ENCODE measurements around the gene ADM5. TPM values are rescaled to one million over a fixed set of nuclear protein-coding genes. Genes with fewer than 3 reads are reported as not detected.
A peak's percentile ranks its signal among the peaks of the same experiment; 100 is the strongest.

The ADM5 gene
- total RNA-seq, 1 experiment from 2014 or later, result 4.0 TPM

DNA sequence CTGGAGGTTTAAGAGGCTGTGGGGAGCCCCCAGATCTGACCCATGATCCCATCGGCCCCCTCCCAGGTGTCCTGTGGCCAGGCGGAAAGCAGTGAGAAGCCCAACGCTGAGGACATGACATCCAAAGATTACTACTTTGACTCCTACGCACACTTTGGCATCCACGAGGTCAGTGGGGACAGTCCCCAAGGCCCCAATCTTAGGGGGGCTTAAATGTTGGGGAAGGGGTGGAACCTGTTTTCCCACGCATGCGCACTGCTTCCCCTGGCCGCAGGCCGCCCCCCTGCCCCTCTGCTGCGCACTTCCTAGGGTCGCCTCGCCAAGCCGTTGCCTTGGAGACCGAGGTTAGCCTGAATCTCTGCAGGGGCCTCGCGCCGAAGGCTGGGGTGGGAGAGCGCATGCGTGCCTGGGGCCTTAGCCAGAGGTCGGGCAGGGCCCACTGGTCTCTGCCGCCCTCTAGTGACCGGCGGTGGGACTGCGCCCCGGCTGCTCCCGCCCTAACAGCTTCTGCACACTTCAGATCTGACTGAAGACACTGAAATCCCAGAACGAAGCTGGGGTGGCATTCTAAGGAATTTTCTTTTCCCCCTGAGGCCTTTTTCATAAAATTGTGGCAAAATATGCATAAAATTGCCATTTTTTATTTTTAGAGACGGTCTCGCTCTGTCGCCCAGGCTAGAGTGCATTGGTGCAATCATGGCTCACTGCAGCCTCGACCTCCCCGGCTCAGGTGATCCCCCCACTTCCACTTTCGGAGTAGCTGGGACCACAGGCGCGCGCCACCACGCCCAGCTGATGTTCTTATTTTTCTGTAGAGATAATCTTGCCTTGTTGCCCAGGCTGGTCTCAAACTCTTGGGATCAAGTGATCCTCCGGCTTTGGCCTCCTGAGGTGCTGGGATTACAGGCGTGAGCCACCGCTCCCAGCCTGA is 8.7 kb upstream of the ADM5 start:
- DNase-seq, result peak; percentile 99
- Histone ChIP-seq H3K36me3 (ENCODE audit: insufficient read depth, low read length) (peaks cover 40% of the 10 kb centered on the region), H3K9ac (ENCODE audit: low read length) (peak overlapping the region; percentile 58)

GRCh38 chr19:49681830-49682229 is 7.6 kb upstream of the ADM5 start:
- H3K4me2 ChIP-seq (ENCODE audit: low read depth, low read length, poor library complexity, severe bottlenecking), result no peak overlapping the region
- H2AFZ ChIP-seq (ENCODE audit: low read length), result no peak overlapping the region
- no peak overlapping the region for H3K27ac ChIP-seq (ENCODE audit: low read length)
- no peak overlapping the region for H3K9ac ChIP-seq (ENCODE audit: low read length)
- peaks cover 64% of the 10 kb centered on the region for H4K20me1 ChIP-seq (ENCODE audit: insufficient read depth, low read depth, low read length)
- no peak overlapping the region for H3K4me3 ChIP-seq (ENCODE audit: low read length)
- DNase-seq, result no peak
- H3K4me1 ChIP-seq (ENCODE audit: low read length), result peaks cover 29% of the 10 kb centered on the region
- H3K9me3 ChIP-seq (ENCODE audit: low read length), result no peaks in the 10 kb centered on the region
- peaks cover 46% of the 10 kb centered on the region for H3K36me3 ChIP-seq (ENCODE audit: insufficient read depth, low read length)
- H3K79me2 ChIP-seq (ENCODE audit: low read length), result peaks cover 52% of the 10 kb centered on the region
- no peaks in the 10 kb centered on the region for H3K9me2 ChIP-seq (replicated peaks; ENCODE audit: insufficient read depth, low read length)
- H3K27me3 ChIP-seq (ENCODE audit: low read length), result no peaks in the 10 kb centered on the region

More for the DNA sequence above, 8.7 kb upstream of the ADM5 start:
- H3K79me2 ChIP-seq (ENCODE audit: low read length), result peaks cover 52% of the 10 kb centered on the region
- H3K4me3 ChIP-seq (ENCODE audit: low read length), result peak overlapping the region; percentile 92
- H3K9me2 ChIP-seq (replicated peaks; ENCODE audit: insufficient read depth, low read length), result no peaks in the 10 kb centered on the region
- peak overlapping the region; percentile 76 for H3K4me2 ChIP-seq (ENCODE audit: low read depth, low read length, poor library complexity, severe bottlenecking)
- no peaks in the 10 kb centered on the region for H3K27me3 ChIP-seq (ENCODE audit: low read length)
- peaks cover 58% of the 10 kb centered on the region for H4K20me1 ChIP-seq (ENCODE audit: insufficient read depth, low read depth, low read length)
- no peak overlapping the region for H2AFZ ChIP-seq (ENCODE audit: low read length)
- H3K4me1 ChIP-seq (ENCODE audit: low read length), result peaks cover 33% of the 10 kb centered on the region
- H3K9me3 ChIP-seq (ENCODE audit: low read length), result no peaks in the 10 kb centered on the region
- peak overlapping the region; percentile 32 for H3K27ac ChIP-seq (ENCODE audit: low read length)

DNA sequence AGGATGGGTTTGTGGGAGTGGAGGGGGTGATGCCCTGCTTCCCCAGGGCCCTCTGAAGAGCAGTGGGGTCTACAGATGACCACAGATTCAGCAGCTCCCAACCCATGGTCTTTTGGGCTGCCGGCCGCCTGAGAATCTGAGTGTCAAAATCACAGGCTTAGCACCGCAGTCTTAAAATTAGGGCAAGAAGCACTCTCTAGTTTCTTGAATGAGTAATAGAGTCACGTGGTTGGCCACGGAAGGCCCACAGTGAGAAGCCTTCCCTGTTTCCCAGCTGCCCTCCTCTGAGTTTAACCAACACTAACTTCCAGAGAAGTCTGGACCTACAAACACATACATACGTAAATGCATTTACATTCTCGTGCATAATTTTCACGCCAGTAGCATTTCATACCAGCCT is 7.1 kb upstream of the ADM5 start:
- H4K20me1 ChIP-seq (ENCODE audit: insufficient read depth, low read depth, low read length), result peaks cover 64% of the 10 kb centered on the region

DNA sequence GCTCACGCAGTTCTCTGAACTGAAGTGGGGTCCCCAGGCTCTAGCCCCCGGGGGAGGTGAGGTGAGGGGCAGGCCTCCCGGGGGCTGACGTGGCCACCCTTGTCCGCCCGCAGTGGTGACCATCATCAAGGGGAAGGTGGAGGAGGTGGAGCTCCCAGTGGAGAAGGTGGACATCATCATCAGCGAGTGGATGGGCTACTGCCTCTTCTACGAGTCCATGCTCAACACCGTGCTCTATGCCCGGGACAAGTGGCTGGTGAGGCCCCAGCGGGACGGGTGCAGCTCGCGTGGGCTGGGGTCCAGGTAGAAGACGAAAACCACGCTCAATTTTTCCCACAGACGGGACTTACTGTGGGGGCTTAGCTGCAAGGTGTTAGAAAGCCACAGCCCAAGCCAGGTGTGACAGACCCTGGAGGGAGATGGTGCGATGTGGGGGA is 5.6 kb upstream of the ADM5 start:
- H3K36me3 ChIP-seq (ENCODE audit: insufficient read depth, low read length), result peaks cover 46% of the 10 kb centered on the region
- peaks cover 34% of the 10 kb centered on the region for H3K79me2 ChIP-seq (ENCODE audit: low read length)
- no peaks in the 10 kb centered on the region for H3K9me3 ChIP-seq (ENCODE audit: low read length)

More for the DNA sequence above, 7.1 kb upstream of the ADM5 start:
- H3K9ac ChIP-seq (ENCODE audit: low read length), result no peak overlapping the region
- H3K4me1 ChIP-seq (ENCODE audit: low read length), result peaks cover 29% of the 10 kb centered on the region
- H3K27me3 ChIP-seq (ENCODE audit: low read length), result no peaks in the 10 kb centered on the region
- no peak overlapping the region for H3K4me2 ChIP-seq (ENCODE audit: low read depth, low read length, poor library complexity, severe bottlenecking)
- peaks cover 50% of the 10 kb centered on the region for H3K79me2 ChIP-seq (ENCODE audit: low read length)
- H3K4me3 ChIP-seq (ENCODE audit: low read length), result no peak overlapping the region
- DNase-seq, result peak; percentile 39
- no peaks in the 10 kb centered on the region for H3K9me2 ChIP-seq (replicated peaks; ENCODE audit: insufficient read depth, low read length)
- no peak overlapping the region for H3K27ac ChIP-seq (ENCODE audit: low read length)
- H3K36me3 ChIP-seq (ENCODE audit: insufficient read depth, low read length), result peaks cover 46% of the 10 kb centered on the region
- no peak overlapping the region for H2AFZ ChIP-seq (ENCODE audit: low read length)
- no peaks in the 10 kb centered on the region for H3K9me3 ChIP-seq (ENCODE audit: low read length)

DNA sequence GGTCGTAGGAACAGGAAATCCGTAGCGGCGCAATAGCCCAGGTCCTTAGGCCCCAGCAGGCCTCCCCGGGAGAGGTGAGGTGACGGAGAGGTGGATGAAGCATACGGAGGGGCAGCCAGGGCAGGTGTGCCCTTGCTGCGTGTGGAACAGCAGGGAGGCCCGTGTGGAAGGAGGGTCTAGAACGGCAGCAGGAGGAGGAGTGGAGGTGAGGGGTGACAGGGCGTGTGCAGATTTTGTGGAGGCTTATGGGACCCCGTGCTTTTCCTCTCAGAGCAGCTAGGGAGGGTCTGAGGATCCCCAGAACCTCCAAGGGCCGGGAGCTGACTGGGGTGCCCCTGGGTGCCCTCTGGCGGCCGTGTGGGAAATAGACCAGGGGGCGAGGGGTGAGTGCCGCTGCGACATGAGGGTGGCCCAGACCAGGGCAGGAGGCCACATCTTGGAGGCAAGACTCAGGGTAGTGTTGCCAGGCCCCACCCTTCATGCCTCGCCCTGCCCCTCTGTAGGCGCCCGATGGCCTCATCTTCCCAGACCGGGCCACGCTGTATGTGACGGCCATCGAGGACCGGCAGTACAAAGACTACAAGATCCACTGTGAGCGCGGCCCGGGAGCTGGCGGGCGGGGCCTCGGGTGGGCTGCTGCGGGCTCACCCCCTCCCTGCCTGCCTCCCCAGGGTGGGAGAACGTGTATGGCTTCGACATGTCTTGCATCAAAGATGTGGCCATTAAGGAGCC is 5.0 kb upstream of the ADM5 start:
- H3K79me2 ChIP-seq (ENCODE audit: low read length), result peaks cover 28% of the 10 kb centered on the region
- H4K20me1 ChIP-seq (ENCODE audit: insufficient read depth, low read depth, low read length), result peaks cover 52% of the 10 kb centered on the region
- no peaks in the 10 kb centered on the region for H3K9me2 ChIP-seq (replicated peaks; ENCODE audit: insufficient read depth, low read length)
- no peak overlapping the region for H2AFZ ChIP-seq (ENCODE audit: low read length)
- H3K27ac ChIP-seq (ENCODE audit: low read length), result no peak overlapping the region
- no peak overlapping the region for H3K4me3 ChIP-seq (ENCODE audit: low read length)
- DNase-seq, result peak; percentile 87
- no peaks in the 10 kb centered on the region for H3K27me3 ChIP-seq (ENCODE audit: low read length)
- peaks cover 17% of the 10 kb centered on the region for H3K4me1 ChIP-seq (ENCODE audit: low read length)
- no peak overlapping the region for H3K9ac ChIP-seq (ENCODE audit: low read length)
- H3K4me2 ChIP-seq (ENCODE audit: low read depth, low read length, poor library complexity, severe bottlenecking), result no peak overlapping the region
- peaks cover 46% of the 10 kb centered on the region for H3K36me3 ChIP-seq (ENCODE audit: insufficient read depth, low read length)
- H3K9me3 ChIP-seq (ENCODE audit: low read length), result no peaks in the 10 kb centered on the region

More for the DNA sequence above, 5.6 kb upstream of the ADM5 start:
- no peaks in the 10 kb centered on the region for H3K27me3 ChIP-seq (ENCODE audit: low read length)
- no peak overlapping the region for H3K9ac ChIP-seq (ENCODE audit: low read length)
- no peak overlapping the region for H2AFZ ChIP-seq (ENCODE audit: low read length)
- no peaks in the 10 kb centered on the region for H3K9me2 ChIP-seq (replicated peaks; ENCODE audit: insufficient read depth, low read length)
- H3K4me1 ChIP-seq (ENCODE audit: low read length), result peaks cover 23% of the 10 kb centered on the region
- DNase-seq, result no peak
- H3K4me2 ChIP-seq (ENCODE audit: low read depth, low read length, poor library complexity, severe bottlenecking), result no peak overlapping the region
- H3K4me3 ChIP-seq (ENCODE audit: low read length), result no peak overlapping the region
- H3K27ac ChIP-seq (ENCODE audit: low read length), result no peak overlapping the region
- H4K20me1 ChIP-seq (ENCODE audit: insufficient read depth, low read depth, low read length), result peaks cover 57% of the 10 kb centered on the region

GRCh38 chr19:49684983-49685553 is 4.3 kb upstream of the ADM5 start:
- Histone ChIP-seq H3K4me3 (ENCODE audit: low read length) (no peak overlapping the region), H3K27me3 (ENCODE audit: low read length) (no peaks in the 10 kb centered on the region), H3K4me1 (ENCODE audit: low read length) (peaks cover 11% of the 10 kb centered on the region), H3K79me2 (ENCODE audit: low read length) (peaks cover 22% of the 10 kb centered on the region), H2AFZ (ENCODE audit: low read length) (no peak overlapping the region), H4K20me1 (ENCODE audit: insufficient read depth, low read depth, low read length) (peaks cover 45% of the 10 kb centered on the region), H3K9me2 (replicated peaks; ENCODE audit: insufficient read depth, low read length) (no peaks in the 10 kb centered on the region), H3K27ac (ENCODE audit: low read length) (no peak overlapping the region), H3K9me3 (ENCODE audit: low read length) (no peaks in the 10 kb centered on the region), H3K36me3 (ENCODE audit: insufficient read depth, low read length) (peaks cover 46% of the 10 kb centered on the region), H3K4me2 (ENCODE audit: low read depth, low read length, poor library complexity, severe bottlenecking) (no peak overlapping the region), H3K9ac (ENCODE audit: low read length) (no peak overlapping the region)
- DNase-seq, result no peak

- no peak overlapping the region for H3K4me2 ChIP-seq (ENCODE audit: low read depth, low read length, poor library complexity, severe bottlenecking)
- no peak overlapping the region for H3K27ac ChIP-seq (ENCODE audit: low read length)
- peaks cover 14% of the 10 kb centered on the region for H3K79me2 ChIP-seq (ENCODE audit: low read length)
- peaks cover 3% of the 10 kb centered on the region for H3K4me1 ChIP-seq (ENCODE audit: low read length)
- H3K9me2 ChIP-seq (replicated peaks; ENCODE audit: insufficient read depth, low read length), result no peaks in the 10 kb centered on the region
- H3K9me3 ChIP-seq (ENCODE audit: low read length), result no peaks in the 10 kb centered on the region
- no peak overlapping the region for H2AFZ ChIP-seq (ENCODE audit: low read length)
- H3K36me3 ChIP-seq (ENCODE audit: insufficient read depth, low read length), result peaks cover 45% of the 10 kb centered on the region
- no peak overlapping the region for H3K4me3 ChIP-seq (ENCODE audit: low read length)
- DNase-seq, result no peak
- H4K20me1 ChIP-seq (ENCODE audit: insufficient read depth, low read depth, low read length), result peaks cover 40% of the 10 kb centered on the region
- H3K9ac ChIP-seq (ENCODE audit: low read length), result no peak overlapping the region
- no peaks in the 10 kb centered on the region for H3K27me3 ChIP-seq (ENCODE audit: low read length)
Measured at GRCh38 chr19:49685845-49686332, 3.5 kb upstream of the ADM5 start.
